GM19025 (cell line): ENCODE results near the gene AP1S2.
"Not testable (repeated sequence)": the region's sequence is repeated elsewhere in the genome, so short reads cannot be mapped to it uniquely, and the experiment has no call there.

Experiments used
- ATAC-seq: cut with Tn5 transposase; IDR thresholded peaks from one replicate; pipeline ENCODE4 v1.9.1; 2021; ENCODE audit warnings: mild to moderate bottlenecking, low read depth, moderate library complexity; ENCODE audit not compliant: unreplicated experiment

AP1S2 gene

GRCh38 chrX:15854712-15855567 is at the start of gene AP1S2:
AP1S2 (minus strand) TSS chrX:15854813; CDS start chrX:15852524, 2,289 bp downstream.
- peak; percentile 91 for ATAC-seq

- ATAC-seq = peak; percentile 94
These were observed 48.6 kb upstream of the AP1S2 start for GRCh38 chrX:15903186-15903681.

GRCh38 chrX:15895334-15895733 is 40.7 kb upstream of the AP1S2 start:
- no peak for ATAC-seq

- no peak for ATAC-seq
These were observed 40.1 kb upstream of the AP1S2 start for GRCh38 chrX:15894724-15895123.

- no peak for ATAC-seq
These were observed 35.9 kb upstream of the AP1S2 start for GRCh38 chrX:15890463-15890862.

GRCh38 chrX:15888062-15888461 is 33.4 kb upstream of the AP1S2 start:
- ATAC-seq = no peak

- no peak for ATAC-seq
These were observed 28.9 kb upstream of the AP1S2 start for GRCh38 chrX:15883540-15883863.

GRCh38 chrX:15882704-15883539 is 28.3 kb upstream of the AP1S2 start:
- ATAC-seq = peak; percentile 76

GRCh38 chrX:15881381-15881897 is 26.8 kb upstream of the AP1S2 start:
- no peak for ATAC-seq

- ATAC-seq = not testable (repeated sequence)
These were observed 23.3 kb upstream of the AP1S2 start for GRCh38 chrX:15877914-15878313.

- no peak for ATAC-seq
These were observed 22.8 kb upstream of the AP1S2 start for GRCh38 chrX:15877380-15877779.

GRCh38 chrX:15874672-15875071 is 20.1 kb upstream of the AP1S2 start:
- no peak for ATAC-seq

GRCh38 chrX:15873566-15873965 is 19.0 kb upstream of the AP1S2 start:
- ATAC-seq = no peak

- no peak for ATAC-seq
These were observed 15.7 kb upstream of the AP1S2 start for GRCh38 chrX:15870310-15870709.

- ATAC-seq = no peak
These were observed 15.1 kb upstream of the AP1S2 start for GRCh38 chrX:15869695-15870094.

GRCh38 chrX:15866147-15866546 is 11.5 kb upstream of the AP1S2 start:
- no peak for ATAC-seq

- ATAC-seq = no peak
These were observed 10.0 kb upstream of the AP1S2 start for GRCh38 chrX:15864629-15865028.

- no peak for ATAC-seq
These were observed 9.4 kb upstream of the AP1S2 start for GRCh38 chrX:15864023-15864422.

GRCh38 chrX:15860921-15861320 is 6.3 kb upstream of the AP1S2 start:
- no peak for ATAC-seq

- ATAC-seq = no peak
These were observed 3.4 kb upstream of the AP1S2 start for GRCh38 chrX:15858051-15858450.

GRCh38 chrX:15856636-15857035 is 2.0 kb upstream of the AP1S2 start:
- no peak for ATAC-seq
